ENCODE results near the gene MGP. TPM values are rescaled to one million over a fixed set of nuclear protein-coding genes. Genes with fewer than 3 reads are reported as not detected.

The MGP gene
- total and polyA plus RNA-seq, 2 experiments from 2014 or later: 0.60 TPM; not detected in 1

DNA sequence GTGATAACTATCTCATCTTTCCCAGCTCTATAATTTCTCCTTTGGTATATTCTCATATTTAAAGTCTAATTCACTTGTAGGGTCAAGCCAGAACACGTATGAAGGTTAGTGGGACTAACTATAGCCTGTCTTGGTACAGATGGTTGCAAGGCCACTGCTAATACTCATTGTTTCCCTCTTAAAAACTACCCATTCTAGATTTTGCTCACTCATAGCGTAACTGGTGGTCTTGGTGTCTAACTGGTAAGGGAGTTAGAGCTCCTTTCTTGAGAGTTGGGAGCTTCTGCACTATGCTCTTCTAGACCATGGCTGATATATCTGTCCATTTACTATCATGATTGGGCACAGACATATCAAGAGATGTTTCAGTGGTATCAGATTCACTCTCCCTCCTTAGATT lies 8.8 kb downstream of the MGP start (continued):
- no peak for TF ChIP-seq EZH2 (IDR thresholded peaks at IDR 0.05; ENCODE audit: low read depth, unreplicated experiment)
- TF ChIP-seq ZNF114 (CRISPR knock-in tag; IDR thresholded peaks at IDR 0.05): no peak

DNA sequence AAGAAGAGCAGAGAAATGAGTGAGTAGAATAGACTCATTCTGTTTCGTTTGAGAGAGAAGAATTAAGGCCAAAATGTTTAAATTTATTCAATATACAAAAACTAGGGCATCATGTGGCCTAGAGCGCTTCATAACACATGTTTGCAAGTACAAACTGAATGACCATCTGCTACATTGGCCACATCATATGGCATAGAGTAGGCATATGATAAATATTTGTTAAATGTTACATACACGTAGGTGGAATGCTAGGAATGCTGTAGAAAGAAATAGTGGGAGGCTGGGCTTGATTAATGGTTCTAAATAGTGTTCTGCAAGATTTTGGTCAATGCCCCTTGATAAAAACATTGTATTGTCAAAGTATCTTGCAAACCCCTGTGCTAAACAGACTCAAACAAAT lies 10.8 kb downstream of the MGP start:
- H3F3A ChIP-seq (replicated peaks; ENCODE audit: low read depth): no peaks in the 10 kb centered on the region
- H3K27ac ChIP-seq (ENCODE audit: low read depth): no peak overlapping the region
- no peak overlapping the region for H3K4me3 ChIP-seq
- Mint-ChIP-seq H3K27me3 (ENCODE audit: insufficient read depth, low read depth, poor library complexity) (peaks cover 1% of the 10 kb centered on the region), H3K27ac (no peak overlapping the region), H3K36me3 (ENCODE audit: low read depth) (no peaks in the 10 kb centered on the region), H3K4me1 (no peaks in the 10 kb centered on the region), H3K4me3 (no peak overlapping the region), H3K9me3 (0 out of 3 replicates have a peak, but pooled peaks cover 1% of the 10 kb centered on the region)
- no peaks in the 10 kb centered on the region for H4K20me1 ChIP-seq (replicated peaks; ENCODE audit: insufficient read depth)
- no peaks in the 10 kb centered on the region for H3K36me3 ChIP-seq (ENCODE audit: insufficient read depth)
- H3K27me3 ChIP-seq (ENCODE audit: insufficient read depth): no peaks in the 10 kb centered on the region
- no peak overlapping the region for H2AFZ ChIP-seq
- ATAC-seq (no peak), DNase-seq (ENCODE audit: low spot score) (no peak)
- H3K4me1 ChIP-seq (ENCODE audit: insufficient read depth): no peaks in the 10 kb centered on the region
- TF ChIP-seq, protein P1, sequence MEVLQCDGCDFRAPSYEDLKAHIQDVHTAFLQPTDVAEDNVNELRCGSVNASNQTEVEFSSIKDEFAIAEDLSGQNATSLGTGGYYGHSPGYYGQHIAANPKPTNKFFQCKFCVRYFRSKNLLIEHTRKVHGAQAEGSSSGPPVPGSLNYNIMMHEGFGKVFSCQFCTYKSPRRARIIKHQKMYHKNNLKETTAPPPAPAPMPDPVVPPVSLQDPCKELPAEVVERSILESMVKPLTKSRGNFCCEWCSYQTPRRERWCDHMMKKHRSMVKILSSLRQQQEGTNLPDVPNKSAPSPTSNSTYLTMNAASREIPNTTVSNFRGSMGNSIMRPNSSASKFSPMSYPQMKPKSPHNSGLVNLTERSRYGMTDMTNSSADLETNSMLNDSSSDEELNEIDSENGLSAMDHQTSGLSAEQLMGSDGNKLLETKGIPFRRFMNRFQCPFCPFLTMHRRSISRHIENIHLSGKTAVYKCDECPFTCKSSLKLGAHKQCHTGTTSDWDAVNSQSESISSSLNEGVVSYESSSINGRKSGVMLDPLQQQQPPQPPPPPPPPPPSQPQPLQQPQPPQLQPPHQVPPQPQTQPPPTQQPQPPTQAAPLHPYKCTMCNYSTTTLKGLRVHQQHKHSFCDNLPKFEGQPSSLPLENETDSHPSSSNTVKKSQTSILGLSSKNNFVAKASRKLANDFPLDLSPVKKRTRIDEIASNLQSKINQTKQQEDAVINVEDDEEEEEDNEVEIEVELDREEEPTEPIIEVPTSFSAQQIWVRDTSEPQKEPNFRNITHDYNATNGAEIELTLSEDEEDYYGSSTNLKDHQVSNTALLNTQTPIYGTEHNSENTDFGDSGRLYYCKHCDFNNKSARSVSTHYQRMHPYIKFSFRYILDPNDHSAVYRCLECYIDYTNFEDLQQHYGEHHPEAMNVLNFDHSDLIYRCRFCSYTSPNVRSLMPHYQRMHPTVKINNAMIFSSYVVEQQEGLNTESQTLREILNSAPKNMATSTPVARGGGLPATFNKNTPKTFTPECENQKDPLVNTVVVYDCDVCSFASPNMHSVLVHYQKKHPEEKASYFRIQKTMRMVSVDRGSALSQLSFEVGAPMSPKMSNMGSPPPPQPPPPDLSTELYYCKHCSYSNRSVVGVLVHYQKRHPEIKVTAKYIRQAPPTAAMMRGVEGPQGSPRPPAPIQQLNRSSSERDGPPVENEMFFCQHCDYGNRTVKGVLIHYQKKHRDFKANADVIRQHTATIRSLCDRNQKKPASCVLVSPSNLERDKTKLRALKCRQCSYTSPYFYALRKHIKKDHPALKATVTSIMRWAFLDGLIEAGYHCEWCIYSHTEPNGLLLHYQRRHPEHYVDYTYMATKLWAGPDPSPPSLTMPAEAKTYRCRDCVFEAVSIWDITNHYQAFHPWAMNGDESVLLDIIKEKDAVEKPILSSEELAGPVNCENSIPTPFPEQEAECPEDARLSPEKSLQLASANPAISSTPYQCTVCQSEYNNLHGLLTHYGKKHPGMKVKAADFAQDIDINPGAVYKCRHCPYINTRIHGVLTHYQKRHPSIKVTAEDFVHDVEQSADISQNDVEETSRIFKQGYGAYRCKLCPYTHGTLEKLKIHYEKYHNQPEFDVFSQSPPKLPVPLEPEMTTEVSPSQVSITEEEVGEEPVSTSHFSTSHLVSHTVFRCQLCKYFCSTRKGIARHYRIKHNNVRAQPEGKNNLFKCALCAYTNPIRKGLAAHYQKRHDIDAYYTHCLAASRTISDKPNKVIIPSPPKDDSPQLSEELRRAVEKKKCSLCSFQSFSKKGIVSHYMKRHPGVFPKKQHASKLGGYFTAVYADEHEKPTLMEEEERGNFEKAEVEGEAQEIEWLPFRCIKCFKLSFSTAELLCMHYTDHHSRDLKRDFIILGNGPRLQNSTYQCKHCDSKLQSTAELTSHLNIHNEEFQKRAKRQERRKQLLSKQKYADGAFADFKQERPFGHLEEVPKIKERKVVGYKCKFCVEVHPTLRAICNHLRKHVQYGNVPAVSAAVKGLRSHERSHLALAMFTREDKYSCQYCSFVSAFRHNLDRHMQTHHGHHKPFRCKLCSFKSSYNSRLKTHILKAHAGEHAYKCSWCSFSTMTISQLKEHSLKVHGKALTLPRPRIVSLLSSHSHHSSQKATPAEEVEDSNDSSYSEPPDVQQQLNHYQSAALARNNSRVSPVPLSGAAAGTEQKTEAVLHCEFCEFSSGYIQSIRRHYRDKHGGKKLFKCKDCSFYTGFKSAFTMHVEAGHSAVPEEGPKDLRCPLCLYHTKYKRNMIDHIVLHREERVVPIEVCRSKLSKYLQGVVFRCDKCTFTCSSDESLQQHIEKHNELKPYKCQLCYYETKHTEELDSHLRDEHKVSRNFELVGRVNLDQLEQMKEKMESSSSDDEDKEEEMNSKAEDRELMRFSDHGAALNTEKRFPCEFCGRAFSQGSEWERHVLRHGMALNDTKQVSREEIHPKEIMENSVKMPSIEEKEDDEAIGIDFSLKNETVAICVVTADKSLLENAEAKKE (CRISPR knock-in tag; IDR thresholded peaks at IDR 0.05): no peak
- no peaks in the 10 kb centered on the region for H3K79me2 ChIP-seq (replicated peaks; ENCODE audit: insufficient read depth)
- H3K9me2 ChIP-seq (ENCODE audit: insufficient read depth): no peaks in the 10 kb centered on the region
- no peak overlapping the region for H3K4me2 ChIP-seq

All from GM23338 (cell line).